Peyer's patch (tissue), 4 donors: ENCODE results near the gene GPC6.

Experiments
- CTCF ChIP-seq, 6 experiments: fragments of 450-650 bp in 4 of 6; fragments of 200-600 bp in 2 of 6; sonication (generic) in 1 of 6; IDR thresholded peaks; one replicate each; pipeline ENCODE4 v1.5.1; 2017 to 2019; ENCODE audit warnings: antibody characterized with exemption in 6 of 6, mild to moderate bottlenecking in 3 of 6, moderate library complexity in 1 of 6
- POLR2A ChIP-seq, 2 donors: fragments of 450-650 bp; IDR thresholded peaks; one replicate each; pipeline ENCODE4 v1.5.1; 2017; ENCODE audit warnings: antibody characterized with exemption in 2 of 2, mild to moderate bottlenecking in 2 of 2, moderate library complexity in 2 of 2

DNA sequence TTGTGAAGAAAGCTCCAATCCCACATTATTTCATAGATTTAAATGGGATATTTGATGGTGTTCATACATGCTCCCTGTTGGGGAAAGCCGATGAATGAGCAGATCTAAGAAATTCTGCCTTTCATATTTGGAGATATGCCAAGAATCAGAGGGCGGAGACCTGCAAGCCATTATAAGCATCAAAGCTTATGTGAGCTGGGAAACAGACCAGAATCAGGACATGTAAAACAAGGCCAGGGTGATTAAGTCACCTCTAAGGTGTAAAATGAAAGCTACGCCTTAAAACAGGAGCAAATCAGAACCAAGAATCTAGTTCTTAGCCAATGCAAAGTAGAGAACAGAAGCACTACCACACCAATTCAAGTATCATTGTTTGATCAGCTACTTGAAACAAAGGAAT is 860.5 kb downstream of the GPC6 start:
- TF ChIP-seq POLR2A (IDR thresholded peaks at IDR 0.05) (no peak), CTCF (IDR thresholded peaks at IDR 0.05) (no peak)
